ENCODE results near the gene VPS13A. TPM values are rescaled to one million over a fixed set of nuclear protein-coding genes. Genes with fewer than 3 reads are reported as not detected.

VPS13A gene
- total and polyA plus RNA-seq, 9 of the 15 experiments (the other 6 are each of a cell fraction or from before 2014, with no cell fraction given), result 5.6 to 29.9 (median 14.7) TPM

DNA sequence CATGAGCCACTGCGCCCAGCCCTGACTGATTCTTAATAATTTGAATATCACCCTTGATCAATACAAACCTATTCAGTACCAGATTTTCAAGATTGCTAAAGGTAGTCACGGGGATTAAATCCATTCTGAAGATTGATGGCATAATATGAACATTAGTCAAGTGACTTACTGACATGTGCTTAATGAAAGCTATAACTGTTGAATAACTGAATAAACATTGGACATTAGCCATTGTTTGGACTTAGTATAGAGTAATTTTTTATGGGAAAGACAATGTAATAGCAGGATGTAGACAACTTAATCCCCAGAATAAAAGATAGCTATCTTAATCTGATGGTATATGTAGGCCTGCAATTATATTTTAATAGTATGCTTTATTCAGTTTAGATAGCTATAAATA lies 35.0 kb upstream of the VPS13A start (continued):
- TF ChIP-seq PBX2 (CRISPR knock-in tag; IDR thresholded peaks at IDR 0.05; ENCODE audit: low read depth) (no peak), PBX2 (tag; conservative IDR thresholded peaks at IDR 0.05; ENCODE audit: low read depth) (no peak), TAF15 (IDR thresholded peaks at IDR 0.05; ENCODE audit: low read depth, low read length) (no peak), BCL6 (CRISPR knock-in tag; IDR thresholded peaks at IDR 0.05) (no peak), ELF2 (CRISPR knock-in tag; IDR thresholded peaks at IDR 0.05) (no peak), ZNF165 (CRISPR knock-in tag; IDR thresholded peaks at IDR 0.05; ENCODE audit: borderline replicate concordance) (no peak), ZNF609 (CRISPR knock-in tag; IDR thresholded peaks at IDR 0.05; ENCODE audit: borderline replicate concordance) (no peak)

Measured in K562 (cell line).